ENCODE data around the gene CPLX4.

GRCh38 chr18:59246796-59247195 lies 71.7 kb downstream of the CPLX4 start:
- TF ChIP-seq EZH2 (IDR thresholded peaks at IDR 0.05; ENCODE audit: low read length) = no peak
- no peak for TF ChIP-seq CTCF (optimal IDR thresholded peaks at IDR 0.05 in 1 of 3, IDR thresholded peaks at IDR 0.05 in 1 of 3, conservative IDR thresholded peaks at IDR 0.05 in 1 of 3; ENCODE audit: extremely low read depth in 1 of 3, insufficient read depth in 2 of 3, low read length in 3 of 3)

All from keratinocyte (primary cell).